DOHH2 (cell line): Measurements from ENCODE around the gene DYNLT2B.
"Not testable (repeated sequence)": the region's sequence is repeated elsewhere in the genome, so short reads cannot be mapped to it uniquely, and the experiment has no call there.

ENCODE experiments used
- H3F3A ChIP-seq: fragments of 200-600 bp; sonication (generic), shearing (Covaris generic); 2 replicates; pipeline ENCODE4 v1.6.0; 2016; ENCODE audit warnings: antibody characterized with exemption, mild to moderate bottlenecking; ENCODE audit not compliant: control insufficient read depth, insufficient read depth
- H3K27ac ChIP-seq: fragments of 200-600 bp; sonication (generic); 2 replicates; pipeline ENCODE4 v1.5.1; 2014; ENCODE audit warnings: low read depth, mild to moderate bottlenecking, low read length, moderate library complexity
- H3K27me3 ChIP-seq: fragments of 200-600 bp; sonication (generic); 2 replicates; pipeline ENCODE4 v1.6.1; 2014; ENCODE audit warnings: mild to moderate bottlenecking, low read length, mixed read lengths; ENCODE audit not compliant: control insufficient read depth
- H3K36me3 ChIP-seq: fragments of 200-600 bp; sonication (generic); 2 replicates; pipeline ENCODE4 v1.6.1; 2014; ENCODE audit warnings: mild to moderate bottlenecking, low read length, moderate library complexity, mixed read lengths; ENCODE audit not compliant: control insufficient read depth
- H3K4me1 ChIP-seq: fragments of 200-600 bp; sonication (generic); 2 replicates; pipeline ENCODE4 v1.6.1; 2014; ENCODE audit warnings: mild to moderate bottlenecking, low read length, mixed read lengths; ENCODE audit not compliant: control insufficient read depth
- H3K4me2 ChIP-seq: fragments of 200-600 bp; sonication (generic); 2 replicates; pipeline ENCODE4 v1.6.0; 2014; ENCODE audit warnings: mild to moderate bottlenecking, low read length, moderate library complexity
- H3K4me3 ChIP-seq: fragments of 200-600 bp; sonication (generic); 2 replicates; pipeline ENCODE4 v1.5.1; 2014; ENCODE audit warnings: mild to moderate bottlenecking, low read length, mixed read lengths
- H3K79me2 ChIP-seq: fragments of 200-600 bp; sonication (generic); 2 replicates; pipeline ENCODE4 v1.6.1; 2014; ENCODE audit warnings: mild to moderate bottlenecking, low read length, mixed read lengths; ENCODE audit not compliant: control insufficient read depth
- H3K9me2 ChIP-seq: fragments of 200-600 bp; sonication (generic); replicated peaks from 2 replicates; pipeline ENCODE4 v1.6.1; 2014; ENCODE audit warnings: mild to moderate bottlenecking, low read length, mixed read lengths; ENCODE audit not compliant: control insufficient read depth
- H3K9me3 ChIP-seq: fragments of 200-600 bp; sonication (generic); 2 replicates; pipeline ENCODE4 v1.6.1; 2014; ENCODE audit warnings: antibody characterized with exemption, low read length, mixed read lengths; ENCODE audit not compliant: control insufficient read depth, insufficient read depth
- H4K20me1 ChIP-seq: fragments of 200-600 bp; sonication (generic); 2 replicates; pipeline ENCODE4 v1.6.0; 2014; ENCODE audit warnings: low read depth, mild to moderate bottlenecking, antibody characterized with exemption, low read length, moderate library complexity; ENCODE audit not compliant: control insufficient read depth, insufficient read depth
- CTCF ChIP-seq: fragments of 200-600 bp; sonication (generic); IDR thresholded peaks from one replicate; pipeline ENCODE4 v1.5.1; 2014; ENCODE audit warnings: antibody characterized with exemption, mild to moderate bottlenecking, low read depth, low read length; ENCODE audit not compliant: poor library complexity, severe bottlenecking
- EZH2phosphoT487 ChIP-seq: fragments of 200-600 bp; sonication (generic); IDR thresholded peaks from 2 replicates; pipeline ENCODE4 v1.6.1; 2017; ENCODE audit warnings: borderline replicate concordance, mild to moderate bottlenecking, antibody characterized with exemption, low read length, moderate library complexity, mixed read lengths

DYNLT2B gene

DNA sequence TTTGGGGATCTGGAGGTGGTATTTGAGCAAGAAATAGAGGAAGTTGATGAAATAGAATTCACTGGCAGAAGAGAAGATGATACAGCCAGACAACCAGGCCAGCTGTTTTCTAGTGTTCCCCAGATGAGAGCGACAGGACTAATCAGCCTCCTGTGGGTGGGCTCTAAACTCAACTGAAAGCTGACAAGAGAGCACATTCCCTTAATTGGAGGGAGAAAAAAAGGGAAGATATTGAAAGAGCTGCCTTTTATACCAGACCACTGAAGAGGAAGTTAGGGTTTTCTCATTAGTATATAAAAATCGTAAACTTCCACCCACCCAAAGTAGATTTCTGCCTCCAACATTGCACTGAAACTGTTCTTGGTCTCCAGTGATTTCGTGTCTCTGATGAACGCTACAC is 26.6 kb upstream of the DYNLT2B start:
- no peaks in the 10 kb centered on the region for H3F3A ChIP-seq
- H3K4me2 ChIP-seq = 0 out of 2 replicates have a peak overlapping the region, but pooled peaks have one; percentile 8
- H3K4me3 ChIP-seq = no peak overlapping the region
- H3K9me2 ChIP-seq = no peaks in the 10 kb centered on the region
- TF ChIP-seq CTCF = no peak
- no peak for TF ChIP-seq EZH2phosphoT487
- no peaks in the 10 kb centered on the region for H3K27me3 ChIP-seq
- H3K36me3 ChIP-seq = peaks cover 3% of the 10 kb centered on the region; the same call in 1 of the 2 replicates
- no peak overlapping the region for H3K27ac ChIP-seq
- H3K9me3 ChIP-seq = no peaks in the 10 kb centered on the region
- H4K20me1 ChIP-seq = no peaks in the 10 kb centered on the region
- no peaks in the 10 kb centered on the region for H3K79me2 ChIP-seq
- H3K4me1 ChIP-seq = peaks cover 12% of the 10 kb centered on the region

DNA sequence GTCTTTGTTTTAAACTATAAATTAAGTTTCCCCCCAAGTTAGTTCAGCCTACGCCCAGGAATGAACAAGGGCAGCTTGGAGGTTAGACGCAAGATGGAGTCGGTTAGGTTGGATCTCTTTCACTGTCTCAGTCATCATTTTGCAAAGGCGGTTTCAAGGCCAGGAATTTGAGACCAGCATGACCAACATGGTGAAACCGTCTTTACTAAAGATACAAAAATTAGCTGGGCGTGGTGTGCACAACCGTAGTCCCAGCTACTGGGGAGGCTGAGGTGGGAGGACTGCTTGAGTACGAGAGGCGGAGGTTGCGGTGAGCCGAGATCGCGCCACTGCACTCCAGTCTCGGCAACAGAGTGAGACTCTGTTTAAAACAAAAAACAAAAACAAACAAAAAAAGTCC is 25.9 kb upstream of the DYNLT2B start:
- not testable (repeated sequence) for H3K4me3 ChIP-seq, H3K79me2 ChIP-seq, H3K9me3 ChIP-seq, H3K27me3 ChIP-seq, H3K9me2 ChIP-seq, H3F3A ChIP-seq, H3K4me2 ChIP-seq, H4K20me1 ChIP-seq, H3K27ac ChIP-seq, H3K36me3 ChIP-seq
- peaks cover 12% of the 10 kb centered on the region for H3K4me1 ChIP-seq

DNA sequence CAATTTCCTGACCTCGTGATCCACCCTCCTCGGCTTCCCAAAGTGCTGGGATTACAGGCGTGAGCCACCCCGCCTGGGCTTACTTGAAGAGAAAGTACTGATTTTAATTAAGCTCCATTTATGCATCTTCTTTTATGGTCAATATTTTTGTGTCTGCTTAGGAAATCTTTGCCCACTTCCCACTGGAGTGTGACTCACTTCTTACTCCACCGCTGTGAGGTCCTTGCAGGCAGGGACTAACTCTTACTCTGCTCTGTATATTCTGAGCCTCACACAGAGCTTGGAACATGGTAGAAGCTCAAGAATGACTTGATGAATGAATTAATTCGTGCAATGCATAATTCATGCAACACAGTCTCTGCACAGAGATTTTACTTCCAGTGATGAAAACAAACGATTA is 23.1 kb upstream of the DYNLT2B start:
- no peaks in the 10 kb centered on the region for H3K9me2 ChIP-seq
- TF ChIP-seq CTCF (no peak), EZH2phosphoT487 (no peak)
- no peaks in the 10 kb centered on the region for H3K36me3 ChIP-seq
- H3K4me2 ChIP-seq = no peak overlapping the region
- H3K4me3 ChIP-seq = no peak overlapping the region
- H3K4me1 ChIP-seq = peaks cover 12% of the 10 kb centered on the region
- no peaks in the 10 kb centered on the region for H3K79me2 ChIP-seq
- no peak overlapping the region for H3K27ac ChIP-seq
- H4K20me1 ChIP-seq = no peaks in the 10 kb centered on the region
- no peaks in the 10 kb centered on the region for H3K27me3 ChIP-seq
- no peaks in the 10 kb centered on the region for H3F3A ChIP-seq
- H3K9me3 ChIP-seq = no peaks in the 10 kb centered on the region

- H3K79me2 ChIP-seq = no peaks in the 10 kb centered on the region
- no peak for TF ChIP-seq CTCF
- H3F3A ChIP-seq = no peaks in the 10 kb centered on the region
- H3K27ac ChIP-seq = no peak overlapping the region
- no peak overlapping the region for H3K4me3 ChIP-seq
- H4K20me1 ChIP-seq = no peaks in the 10 kb centered on the region
- peaks cover 10% of the 10 kb centered on the region for H3K4me1 ChIP-seq
- no peak overlapping the region for H3K4me2 ChIP-seq
- H3K9me2 ChIP-seq = no peaks in the 10 kb centered on the region
- no peaks in the 10 kb centered on the region for H3K9me3 ChIP-seq
- no peaks in the 10 kb centered on the region for H3K27me3 ChIP-seq
- no peaks in the 10 kb centered on the region for H3K36me3 ChIP-seq
Measured at GRCh38 chr3:196340466-196340865, 22.4 kb upstream of the DYNLT2B start.
